GM23338 (cell line): ENCODE data around the gene TECTA. TPM values are rescaled to one million over a fixed set of nuclear protein-coding genes. Genes with fewer than 3 reads are reported as not detected.

Source experiments
- ATAC-seq: fragments of 200-7000 bp; cut with Tn5 transposase; 3 replicates; pipeline ENCODE4 v1.9.1; 2020
- DNase-seq: peaks from one replicate; pipeline ENCODE4 v3.0.0-alpha.2; 2015; ENCODE audit warnings: low spot score
- H2AFZ ChIP-seq: fragments of 200-600 bp; sonication (generic); 2 replicates; pipeline ENCODE4 v1.8.0; 2016; ENCODE audit warnings: antibody characterized with exemption, mild to moderate bottlenecking, moderate library complexity
- H3F3A ChIP-seq: fragments of 200-600 bp; sonication (generic); replicated peaks from 2 replicates; pipeline ENCODE4 v1.8.0; 2017; ENCODE audit warnings: antibody characterized with exemption, mixed run types, low read depth
- H3K27ac ChIP-seq: fragments of 200-600 bp; sonication (generic); 2 replicates; pipeline ENCODE4 v1.6.1; 2016; ENCODE audit warnings: low read depth
- H3K27me3 ChIP-seq: fragments of 200-600 bp; sonication (generic); 2 replicates; pipeline ENCODE4 v1.8.0; 2016; ENCODE audit warnings: mild to moderate bottlenecking, mixed run types, moderate library complexity; ENCODE audit not compliant: insufficient read depth
- H3K36me3 ChIP-seq: fragments of 200-600 bp; sonication (generic); 2 replicates; pipeline ENCODE4 v1.8.0; 2016; ENCODE audit warnings: mild to moderate bottlenecking; ENCODE audit not compliant: insufficient read depth
- H3K4me1 ChIP-seq: fragments of 200-600 bp; sonication (generic); 2 replicates; pipeline ENCODE4 v1.8.0; 2016; ENCODE audit warnings: mild to moderate bottlenecking, moderate library complexity; ENCODE audit not compliant: insufficient read depth
- H3K4me2 ChIP-seq: fragments of 200-600 bp; sonication (generic); 2 replicates; pipeline ENCODE4 v1.7.1; 2017; ENCODE audit warnings: mixed run types
- H3K4me3 ChIP-seq: fragments of 200-600 bp; sonication (generic); 2 replicates; pipeline ENCODE4 v1.6.1; 2016; ENCODE audit warnings: mixed run types
- H3K79me2 ChIP-seq: fragments of 200-600 bp; sonication (generic); replicated peaks from 2 replicates; pipeline ENCODE4 v1.8.0; 2017; ENCODE audit warnings: mild to moderate bottlenecking; ENCODE audit not compliant: insufficient read depth
- H3K9me2 ChIP-seq: fragments of 200-600 bp; sonication (generic); 2 replicates; pipeline ENCODE4 v1.8.0; 2017; ENCODE audit not compliant: insufficient read depth
- H4K20me1 ChIP-seq: fragments of 200-600 bp; sonication (generic); replicated peaks from 2 replicates; pipeline ENCODE4 v1.8.0; 2017; ENCODE audit warnings: mild to moderate bottlenecking; ENCODE audit not compliant: insufficient read depth
- H3K27ac Mint-ChIP-seq: 2 replicates; pipeline ENCODE4 v1.8.0; 2020; ENCODE audit warnings: inconsistent platforms, mild to moderate bottlenecking, moderate library complexity, mixed read lengths
- H3K27me3 Mint-ChIP-seq: 3 replicates; pipeline ENCODE4 v1.8.0; 2022; ENCODE audit warnings: low read depth, mild to moderate bottlenecking, moderate library complexity, mixed read lengths, inconsistent platforms; ENCODE audit not compliant: insufficient read depth, poor library complexity
- H3K36me3 Mint-ChIP-seq: 3 replicates; pipeline ENCODE4 v1.8.0; 2021; ENCODE audit warnings: low read depth, mild to moderate bottlenecking, inconsistent platforms, moderate library complexity, mixed read lengths
- H3K4me1 Mint-ChIP-seq: 3 replicates; pipeline ENCODE4 v1.8.0; 2020; ENCODE audit warnings: mild to moderate bottlenecking, inconsistent platforms, mixed read lengths
- H3K4me3 Mint-ChIP-seq: 3 replicates; pipeline ENCODE4 v1.8.0; 2021; ENCODE audit warnings: moderate library complexity, mild to moderate bottlenecking, inconsistent platforms, mixed read lengths
- H3K9me3 Mint-ChIP-seq: 3 replicates; pipeline ENCODE4 v1.8.0; 2020; ENCODE audit warnings: moderate library complexity, mild to moderate bottlenecking, inconsistent platforms, mixed read lengths
- CREB1 ChIP-seq: fragments of 250-450 bp; sonication (Bioruptor Pico); IDR thresholded peaks from 2 replicates; pipeline ENCODE4 v1.5.0; 2020; ENCODE audit warnings: low read depth, mild to moderate bottlenecking, moderate library complexity
- CTCF ChIP-seq, 2 experiments: fragments of 200-600 bp in 1 of 2; sonication (generic) in 1 of 2; conservative IDR thresholded peaks; 2 replicates each; pipeline versions ENCODE4 v1.5.1 to v1.6.1; 2016 to 2017; ENCODE audit warnings: antibody characterized with exemption in 2 of 2, low read depth in 2 of 2, mild to moderate bottlenecking in 2 of 2, moderate library complexity in 1 of 2
- ETS1 ChIP-seq: IDR thresholded peaks from 2 replicates; pipeline ENCODE4 v1.6.1; 2016; ENCODE audit warnings: antibody characterized with exemption
- EZH2 ChIP-seq: fragments of 200-600 bp; sonication (generic); IDR thresholded peaks from one replicate; pipeline ENCODE4 v1.8.0; 2017; ENCODE audit warnings: antibody characterized with exemption, mild to moderate bottlenecking, low read depth; ENCODE audit not compliant: unreplicated experiment
- EZH2phosphoT487 ChIP-seq: fragments of 200-600 bp; sonication (generic); IDR thresholded peaks from one replicate; pipeline ENCODE4 v1.8.1; 2018; ENCODE audit warnings: antibody characterized with exemption; ENCODE audit not compliant: unreplicated experiment
- JUNB ChIP-seq: IDR thresholded peaks from one replicate; pipeline ENCODE4 v1.6.1; 2016; ENCODE audit warnings: antibody characterized with exemption; ENCODE audit not compliant: unreplicated experiment
- NANOG ChIP-seq: IDR thresholded peaks from 2 replicates; pipeline ENCODE4 v1.6.1; 2016; ENCODE audit warnings: antibody characterized with exemption, borderline replicate concordance
- POLR2AphosphoS5 ChIP-seq: IDR thresholded peaks from 2 replicates; pipeline ENCODE4 v1.6.1; 2016; ENCODE audit warnings: antibody characterized with exemption, low read depth
- REST ChIP-seq: IDR thresholded peaks from one replicate; pipeline ENCODE4 v1.6.1; 2018; ENCODE audit warnings: antibody characterized with exemption; ENCODE audit not compliant: unreplicated experiment
- STAT1 ChIP-seq: IDR thresholded peaks from one replicate; pipeline ENCODE4 v1.6.1; 2016; ENCODE audit warnings: antibody characterized with exemption; ENCODE audit not compliant: unreplicated experiment
- ZNF114 ChIP-seq: fragments of 250-450 bp; sonication (Bioruptor Pico); IDR thresholded peaks from 2 replicates; pipeline ENCODE4 v1.5.0; 2020; ENCODE audit warnings: mild to moderate bottlenecking, moderate library complexity
- ZNF331 ChIP-seq: fragments of 250-450 bp; sonication (Bioruptor Pico); IDR thresholded peaks from 2 replicates; pipeline ENCODE4 v1.5.0; 2020; ENCODE audit warnings: low read depth, mild to moderate bottlenecking, moderate library complexity
- polyA plus RNA-seq: library from polyadenylated mRNA; unstranded; fragments of >200 nt; fragmentation: Nextera tagmentation; extraction: Ambion mirVana; gene quantifications from 2 replicates; pipeline ENCODE4 v1.2.1, GENCODE V29; 2016
- total RNA-seq: library from RNA; depleted of rRNA; stranded (reverse); fragments of >200 nt; shearing (Covaris generic); gene quantifications from 2 replicates; pipeline ENCODE4 v1.2.3, GENCODE V29; 2014
- TF ChIP-seq, protein P1 (sequence below): fragments of 250-450 bp; sonication (Bioruptor Pico); IDR thresholded peaks from 2 replicates; pipeline ENCODE4 v1.5.0; 2020; ENCODE audit warnings: mild to moderate bottlenecking, moderate library complexity

TECTA gene
- total and polyA plus RNA-seq, 2 experiments from 2014 or later = 0.34 to 0.69 TPM

DNA sequence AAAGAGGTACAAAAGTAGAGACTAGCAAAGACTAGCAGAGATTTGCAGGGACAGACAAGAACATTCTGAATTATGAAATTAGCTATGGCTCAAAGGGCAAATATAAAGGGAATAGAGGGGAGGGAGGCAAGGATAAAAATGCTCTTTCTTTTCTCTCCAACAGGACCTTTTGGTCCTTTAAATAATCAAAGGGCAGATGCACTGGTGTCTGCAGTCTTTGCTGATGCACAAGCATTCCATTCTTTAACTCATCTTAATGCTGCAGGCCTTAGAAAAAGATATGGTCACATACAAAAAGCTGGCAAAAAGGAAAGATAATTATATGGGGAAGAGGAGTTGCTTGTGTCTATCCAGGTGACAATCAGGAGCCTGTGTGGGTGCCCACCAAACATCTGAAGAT is 137.9 kb downstream of the TECTA start:
- Histone ChIP-seq H3K4me1 (peaks cover 40% of the 10 kb centered on the region), H3K36me3 (no peaks in the 10 kb centered on the region), H4K20me1 (no peaks in the 10 kb centered on the region), H3K27me3 (no peaks in the 10 kb centered on the region), H3K4me2 (no peak overlapping the region), H3K79me2 (no peaks in the 10 kb centered on the region), H3K27ac (no peak overlapping the region), H2AFZ (no peak overlapping the region), H3K9me2 (0 out of 2 replicates have a peak, but pooled peaks cover 4% of the 10 kb centered on the region), H3F3A (no peaks in the 10 kb centered on the region), H3K4me3 (no peak overlapping the region)
- Mint-ChIP-seq H3K4me3 (no peak overlapping the region), H3K9me3 (no peaks in the 10 kb centered on the region), H3K27ac (no peak overlapping the region), H3K36me3 (peaks cover 3% of the 10 kb centered on the region; the same call in 1 of the 3 replicates), H3K27me3 (peaks cover 6% of the 10 kb centered on the region), H3K4me1 (peaks cover 54% of the 10 kb centered on the region)
- TF ChIP-seq NANOG = no peak
- no peak for TF ChIP-seq STAT1
- no peak for TF ChIP-seq CREB1 (CRISPR knock-in tag)
- no peak for TF ChIP-seq CTCF (conservative IDR thresholded peaks at IDR 0.05; ENCODE audit: low read depth in 2 of 2)
- TF ChIP-seq POLR2AphosphoS5 = no peak
- no peak for TF ChIP-seq EZH2phosphoT487
- TF ChIP-seq EZH2 = no peak
- TF ChIP-seq REST = no peak
- TF ChIP-seq, protein P1, sequence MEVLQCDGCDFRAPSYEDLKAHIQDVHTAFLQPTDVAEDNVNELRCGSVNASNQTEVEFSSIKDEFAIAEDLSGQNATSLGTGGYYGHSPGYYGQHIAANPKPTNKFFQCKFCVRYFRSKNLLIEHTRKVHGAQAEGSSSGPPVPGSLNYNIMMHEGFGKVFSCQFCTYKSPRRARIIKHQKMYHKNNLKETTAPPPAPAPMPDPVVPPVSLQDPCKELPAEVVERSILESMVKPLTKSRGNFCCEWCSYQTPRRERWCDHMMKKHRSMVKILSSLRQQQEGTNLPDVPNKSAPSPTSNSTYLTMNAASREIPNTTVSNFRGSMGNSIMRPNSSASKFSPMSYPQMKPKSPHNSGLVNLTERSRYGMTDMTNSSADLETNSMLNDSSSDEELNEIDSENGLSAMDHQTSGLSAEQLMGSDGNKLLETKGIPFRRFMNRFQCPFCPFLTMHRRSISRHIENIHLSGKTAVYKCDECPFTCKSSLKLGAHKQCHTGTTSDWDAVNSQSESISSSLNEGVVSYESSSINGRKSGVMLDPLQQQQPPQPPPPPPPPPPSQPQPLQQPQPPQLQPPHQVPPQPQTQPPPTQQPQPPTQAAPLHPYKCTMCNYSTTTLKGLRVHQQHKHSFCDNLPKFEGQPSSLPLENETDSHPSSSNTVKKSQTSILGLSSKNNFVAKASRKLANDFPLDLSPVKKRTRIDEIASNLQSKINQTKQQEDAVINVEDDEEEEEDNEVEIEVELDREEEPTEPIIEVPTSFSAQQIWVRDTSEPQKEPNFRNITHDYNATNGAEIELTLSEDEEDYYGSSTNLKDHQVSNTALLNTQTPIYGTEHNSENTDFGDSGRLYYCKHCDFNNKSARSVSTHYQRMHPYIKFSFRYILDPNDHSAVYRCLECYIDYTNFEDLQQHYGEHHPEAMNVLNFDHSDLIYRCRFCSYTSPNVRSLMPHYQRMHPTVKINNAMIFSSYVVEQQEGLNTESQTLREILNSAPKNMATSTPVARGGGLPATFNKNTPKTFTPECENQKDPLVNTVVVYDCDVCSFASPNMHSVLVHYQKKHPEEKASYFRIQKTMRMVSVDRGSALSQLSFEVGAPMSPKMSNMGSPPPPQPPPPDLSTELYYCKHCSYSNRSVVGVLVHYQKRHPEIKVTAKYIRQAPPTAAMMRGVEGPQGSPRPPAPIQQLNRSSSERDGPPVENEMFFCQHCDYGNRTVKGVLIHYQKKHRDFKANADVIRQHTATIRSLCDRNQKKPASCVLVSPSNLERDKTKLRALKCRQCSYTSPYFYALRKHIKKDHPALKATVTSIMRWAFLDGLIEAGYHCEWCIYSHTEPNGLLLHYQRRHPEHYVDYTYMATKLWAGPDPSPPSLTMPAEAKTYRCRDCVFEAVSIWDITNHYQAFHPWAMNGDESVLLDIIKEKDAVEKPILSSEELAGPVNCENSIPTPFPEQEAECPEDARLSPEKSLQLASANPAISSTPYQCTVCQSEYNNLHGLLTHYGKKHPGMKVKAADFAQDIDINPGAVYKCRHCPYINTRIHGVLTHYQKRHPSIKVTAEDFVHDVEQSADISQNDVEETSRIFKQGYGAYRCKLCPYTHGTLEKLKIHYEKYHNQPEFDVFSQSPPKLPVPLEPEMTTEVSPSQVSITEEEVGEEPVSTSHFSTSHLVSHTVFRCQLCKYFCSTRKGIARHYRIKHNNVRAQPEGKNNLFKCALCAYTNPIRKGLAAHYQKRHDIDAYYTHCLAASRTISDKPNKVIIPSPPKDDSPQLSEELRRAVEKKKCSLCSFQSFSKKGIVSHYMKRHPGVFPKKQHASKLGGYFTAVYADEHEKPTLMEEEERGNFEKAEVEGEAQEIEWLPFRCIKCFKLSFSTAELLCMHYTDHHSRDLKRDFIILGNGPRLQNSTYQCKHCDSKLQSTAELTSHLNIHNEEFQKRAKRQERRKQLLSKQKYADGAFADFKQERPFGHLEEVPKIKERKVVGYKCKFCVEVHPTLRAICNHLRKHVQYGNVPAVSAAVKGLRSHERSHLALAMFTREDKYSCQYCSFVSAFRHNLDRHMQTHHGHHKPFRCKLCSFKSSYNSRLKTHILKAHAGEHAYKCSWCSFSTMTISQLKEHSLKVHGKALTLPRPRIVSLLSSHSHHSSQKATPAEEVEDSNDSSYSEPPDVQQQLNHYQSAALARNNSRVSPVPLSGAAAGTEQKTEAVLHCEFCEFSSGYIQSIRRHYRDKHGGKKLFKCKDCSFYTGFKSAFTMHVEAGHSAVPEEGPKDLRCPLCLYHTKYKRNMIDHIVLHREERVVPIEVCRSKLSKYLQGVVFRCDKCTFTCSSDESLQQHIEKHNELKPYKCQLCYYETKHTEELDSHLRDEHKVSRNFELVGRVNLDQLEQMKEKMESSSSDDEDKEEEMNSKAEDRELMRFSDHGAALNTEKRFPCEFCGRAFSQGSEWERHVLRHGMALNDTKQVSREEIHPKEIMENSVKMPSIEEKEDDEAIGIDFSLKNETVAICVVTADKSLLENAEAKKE = no peak
- TF ChIP-seq ZNF114 = no peak
- TF ChIP-seq ETS1 = no peak
- TF ChIP-seq ZNF331 = no peak
- no peak for TF ChIP-seq JUNB
- ATAC-seq (no peak), DNase-seq (no peak)
